B cell (primary cell): ENCODE results near the gene DDX27. TPM values are rescaled to one million over a fixed set of nuclear protein-coding genes. Genes with fewer than 3 reads are reported as not detected.
A peak's percentile ranks its signal among the peaks of the same experiment; 100 is the strongest.

Experiments
- ATAC-seq: fragments of 200-7000 bp; cut with Tn5 transposase; one replicate; pipeline ENCODE4 v1.10.0; 2021; ENCODE audit warnings: low read depth, mild to moderate bottlenecking, moderate number of reproducible peaks, moderate library complexity
- CTCF ChIA-PET: fragments of 350-600 bp; sonication (Branson Sonifier 250); formaldehyde crosslinking; loops from one replicate; lab custom pipeline; 2021; ENCODE audit warnings: antibody characterized with exemption, inconsistent platforms; lab: Charles Lee
- POLR2A ChIA-PET: fragments of 350-600 bp; sonication (Branson Sonifier 250); formaldehyde crosslinking; loops from one replicate; lab custom pipeline; 2021; ENCODE audit warnings: antibody characterized with exemption; lab: Charles Lee
- DNase-seq: peaks from one replicate; pipeline ENCODE4 v3.0.0; 2013
- H2AFZ ChIP-seq: 2 replicates; pipeline ENCODE4 v1.6.1; 2012; ENCODE audit warnings: mild to moderate bottlenecking, low read depth, low read length; ENCODE audit not compliant: insufficient read depth, poor library complexity, severe bottlenecking
- H3K27ac ChIP-seq, 2 donors: 1 replicate in 1 of 2; 2 replicates in 1 of 2; pipeline ENCODE4 v1.5.1; 2012 to 2013; ENCODE audit warnings: low read length in 2 of 2, mild to moderate bottlenecking in 2 of 2, moderate library complexity in 1 of 2
- H3K27me3 ChIP-seq, 4 experiments: fragments of 200-600 bp in 1 of 4; sonication (generic) in 1 of 4; replicated peaks in 1 of 4; 1 replicate in 2 of 4; 2 replicates in 2 of 4; pipeline versions ENCODE4 v1.6.1 to v1.7.0; 2013 to 2016; ENCODE audit warnings: low read length in 3 of 4, mild to moderate bottlenecking in 2 of 4, mixed read lengths in 1 of 4, moderate library complexity in 1 of 4; ENCODE audit not compliant: insufficient read depth in 4 of 4, control insufficient read depth in 3 of 4; ENCODE audit errors: control extremely low read depth in 1 of 4
- H3K36me3 ChIP-seq, 2 experiments: replicated peaks in 1 of 2; 1 replicate in 1 of 2; 2 replicates in 1 of 2; pipeline versions ENCODE4 v1.6.1 to v1.7.1; 2013; ENCODE audit warnings: low read length in 1 of 2; ENCODE audit not compliant: insufficient read depth in 2 of 2, control insufficient read depth in 1 of 2; ENCODE audit errors: control extremely low read depth in 1 of 2, extremely low read depth in 1 of 2
- H3K4me1 ChIP-seq, 2 donors: fragments of 200-600 bp in 1 of 2; sonication (generic) in 1 of 2; 1 replicate in 1 of 2; 2 replicates in 1 of 2; pipeline versions ENCODE4 v1.5.1 to v1.6.1; 2013 to 2017; ENCODE audit warnings: low read length in 2 of 2; ENCODE audit not compliant: control insufficient read depth in 2 of 2, insufficient read depth in 2 of 2
- H3K4me2 ChIP-seq: replicated peaks from 2 replicates; pipeline ENCODE3; 2012; ENCODE audit warnings: mild to moderate bottlenecking, low read depth, low read length; ENCODE audit not compliant: poor library complexity, severe bottlenecking
- H3K4me3 ChIP-seq, 5 experiments: fragments of 200-600 bp in 1 of 5; sonication (generic) in 1 of 5; 1 replicate in 3 of 5; 2 replicates in 2 of 5; pipeline versions ENCODE4 v1.5.1 to v1.7.0; 2011 to 2016; ENCODE audit warnings: low read length in 4 of 5, mild to moderate bottlenecking in 4 of 5, low read depth in 2 of 5, control low read depth in 1 of 5, moderate library complexity in 1 of 5; ENCODE audit not compliant: insufficient read depth in 1 of 5; ENCODE audit errors: control extremely low read depth in 1 of 5, extremely low read depth in 1 of 5
- H3K79me2 ChIP-seq: fragments of 200-600 bp; sonication (generic); one replicate; pipeline ENCODE4 v1.6.0; 2016; ENCODE audit warnings: low read length; ENCODE audit not compliant: control insufficient read depth, insufficient read depth
- H3K9ac ChIP-seq: fragments of 200-600 bp; sonication (generic); 2 replicates; pipeline ENCODE4 v1.6.1; 2017; ENCODE audit warnings: mild to moderate bottlenecking, low read length, moderate library complexity
- H3K9me3 ChIP-seq, 3 donors: one replicate each; pipeline versions ENCODE4 v1.6.1 to v1.7.1; 2013; ENCODE audit warnings: low read length in 2 of 3; ENCODE audit not compliant: control insufficient read depth in 2 of 3, insufficient read depth in 1 of 3; ENCODE audit errors: control extremely low read depth in 1 of 3
- H4K20me1 ChIP-seq: 2 replicates; pipeline ENCODE4 v1.6.0; 2012; ENCODE audit warnings: mild to moderate bottlenecking, low read length; ENCODE audit not compliant: insufficient read depth, control insufficient read depth, poor library complexity, severe bottlenecking
- H3K27ac Mint-ChIP-seq: one replicate; pipeline ENCODE4 v1.8.0; 2021; ENCODE audit warnings: mixed read lengths
- H3K27me3 Mint-ChIP-seq: one replicate; pipeline ENCODE4 v1.8.0; 2021; ENCODE audit warnings: mixed read lengths
- H3K4me1 Mint-ChIP-seq: one replicate; pipeline ENCODE4 v1.8.0; 2021; ENCODE audit warnings: mixed read lengths
- H3K4me3 Mint-ChIP-seq: one replicate; pipeline ENCODE4 v1.8.0; 2021; ENCODE audit warnings: mixed read lengths
- H3K9me3 Mint-ChIP-seq: one replicate; pipeline ENCODE4 v1.8.0; 2022; ENCODE audit warnings: mixed read lengths; ENCODE audit not compliant: insufficient read depth
- CTCF ChIP-seq: fragments of 200-600 bp; IDR thresholded peaks from one replicate; pipeline ENCODE4 v1.8.0; 2022; ENCODE audit warnings: antibody characterized with exemption, mild to moderate bottlenecking
- EZH2 ChIP-seq: IDR thresholded peaks from 2 replicates; pipeline ENCODE4 v1.6.1; 2012; ENCODE audit warnings: borderline replicate concordance, low read depth, mild to moderate bottlenecking, moderate library complexity, low read length; ENCODE audit not compliant: insufficient read depth, poor library complexity, severe bottlenecking
- WGBS: methylation state at CpG from one replicate; pipeline ENCODE4 v1.1.5; 2013; ENCODE audit warnings: missing lambda C conversion rate; ENCODE audit not compliant: insufficient coverage; 5-methylcytosine and 5-hydroxymethylcytosine counted together
- intact Hi-C: fragments of 100-400 bp; cut with micrococcal nuclease; formaldehyde crosslinking; loops from one replicate; pipeline ENCODE4 v1.10.0; 2022
- polyA plus RNA-seq: library from polyadenylated mRNA; depleted of rRNA; stranded (reverse); fragments of >200 nt; gene quantifications from 2 replicates; pipeline ENCODE4 v1.2.3, GENCODE V29; 2012
- total RNA-seq, 2 donors: library from RNA; stranded (reverse); fragments of 120-200 nt in 1 of 2; gene quantifications; 1 replicate in 1 of 2; 2 replicates in 1 of 2; pipeline versions ENCODE4 v1.2.3 to v1.2.4, GENCODE V29; 2013 to 2022

Gene DDX27
- total and polyA plus RNA-seq, 2 donors (not counting 1 experiment from before 2014, with no cell fraction given), result 55.0 to 74.6 TPM

DNA sequence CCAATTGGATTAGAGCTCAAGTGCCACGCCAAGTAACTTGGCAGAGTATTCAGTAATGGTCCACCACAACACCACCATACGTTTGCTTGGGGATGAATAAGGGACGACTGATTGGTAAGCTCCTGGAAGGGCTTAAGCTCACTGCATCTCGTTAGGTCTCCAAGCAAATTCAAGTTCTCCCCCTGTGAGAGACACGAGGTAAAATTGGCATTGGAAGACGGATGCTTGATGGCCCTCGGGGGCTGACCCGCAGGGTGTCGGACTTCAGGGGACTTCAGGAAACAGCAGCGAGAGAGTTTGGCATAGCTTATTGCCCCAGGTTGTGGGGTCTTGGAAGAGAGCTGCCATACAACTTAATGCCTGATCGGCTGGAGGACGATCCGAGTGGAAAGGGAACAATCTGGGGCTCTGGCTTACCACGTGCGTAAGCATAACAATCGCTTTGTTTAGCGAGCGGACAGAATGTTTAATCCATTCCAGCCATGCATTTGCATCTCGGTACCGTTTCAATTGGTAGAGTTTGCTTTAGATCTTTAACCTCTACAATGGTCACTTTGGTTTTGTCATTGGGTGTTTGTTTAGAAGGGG is 63.5 kb downstream of the DDX27 start:
- ChIA-PET CTCF (no interaction called here), POLR2A (no interaction called here)
- H4K20me1 ChIP-seq, result peaks cover 84% of the 10 kb centered on the region
- ATAC-seq, result no peak
- TF ChIP-seq CTCF (no peak), EZH2 (no peak)
- peak; percentile 30 for DNase-seq
- Mint-ChIP-seq H3K27me3 (no peaks in the 10 kb centered on the region), H3K9me3 (peaks cover 39% of the 10 kb centered on the region), H3K27ac (peak overlapping the region; percentile 69), H3K4me3 (peak overlapping the region; percentile 55), H3K4me1 (peaks cover 70% of the 10 kb centered on the region)
- peak overlapping the region in 1 of 5 experiments; percentile 15 for H3K4me3 ChIP-seq
- H3K27me3 ChIP-seq, result no peaks in the 10 kb centered on the region
- no peak overlapping the region for H2AFZ ChIP-seq
- H3K36me3 ChIP-seq, result peaks cover 23 to 85% of the 10 kb centered on the region in 2 experiments
- H3K79me2 ChIP-seq, result peaks cover 92% of the 10 kb centered on the region
- peak overlapping the region; percentile 45 for H3K4me2 ChIP-seq
- peak overlapping the region; percentile 12 for H3K9ac ChIP-seq
- WGBS, result 64% methylated on average over 13 of the region's 20 CpGs
- intact Hi-C loops, result no loop called here
- peaks cover 46 to 53% of the 10 kb centered on the region in 2 donors for H3K4me1 ChIP-seq
- peak overlapping the region in 1 of 2 donors; percentile 98 for H3K27ac ChIP-seq
- peaks cover 5 to 78% (median 64%) of the 10 kb centered on the region in 3 donors for H3K9me3 ChIP-seq

GRCh38 chr20:49283176-49283702 is 64.0 kb downstream of the DDX27 start:
- Histone ChIP-seq H3K9me3 (peaks cover 7 to 82% (median 65%) of the 10 kb centered on the region in 3 donors), H3K9ac (peak overlapping the region; percentile 12), H3K36me3 (peaks cover 24 to 90% of the 10 kb centered on the region in 2 experiments), H3K4me2 (peak overlapping the region; percentile 45), H2AFZ (no peak overlapping the region), H3K79me2 (peaks cover 96% of the 10 kb centered on the region), H4K20me1 (peaks cover 87% of the 10 kb centered on the region), H3K27me3 (no peaks in the 10 kb centered on the region), H3K27ac (peak overlapping the region in 1 of 2 donors; percentile 46), H3K4me3 (peak overlapping the region in 1 of 5 experiments; percentile 15), H3K4me1 (peaks cover 46 to 53% of the 10 kb centered on the region in 2 donors)
- TF ChIP-seq EZH2, result no peak
- 85% methylated on average over 4 of the region's 9 CpGs for WGBS
- peaks cover 70% of the 10 kb centered on the region for H3K4me1 Mint-ChIP-seq
- ATAC-seq, result no peak
- peak overlapping the region; percentile 69 for H3K27ac Mint-ChIP-seq
- intact Hi-C loops, result no loop called here
- peaks cover 42% of the 10 kb centered on the region for H3K9me3 Mint-ChIP-seq
- ChIA-PET POLR2A (no interaction called here), CTCF (no interaction called here)
- no peaks in the 10 kb centered on the region for H3K27me3 Mint-ChIP-seq
- peak overlapping the region; percentile 55 for H3K4me3 Mint-ChIP-seq
- DNase-seq, result peak; percentile 20
